ENCODE data around the gene USP11. TPM values are rescaled to one million over a fixed set of nuclear protein-coding genes. Genes with fewer than 3 reads are reported as not detected.

The USP11 gene
- total RNA-seq (2021) (122 and 134 TPM in 2 replicates), Bru-seq, nascent RNA (percentile 76 among the genes with signal in this experiment), BruChase-seq, experiment 1, labeled RNA remaining after a 2-hour chase (percentile 75 among the genes with signal in this experiment), BruChase-seq, experiment 2, labeled RNA remaining after a 6-hour chase (percentile 90 among the genes with signal in this experiment)
- long read RNA-seq, transcript USP11-204 (21 exons, 3,515 nt), result major isoform, 339 of 427 reads
- long read RNA-seq, partial matches to known transcripts, result 33 of 427 reads
- long read RNA-seq, other reads (novel, unspliced or antisense), result 55 of 427 reads

DNA sequence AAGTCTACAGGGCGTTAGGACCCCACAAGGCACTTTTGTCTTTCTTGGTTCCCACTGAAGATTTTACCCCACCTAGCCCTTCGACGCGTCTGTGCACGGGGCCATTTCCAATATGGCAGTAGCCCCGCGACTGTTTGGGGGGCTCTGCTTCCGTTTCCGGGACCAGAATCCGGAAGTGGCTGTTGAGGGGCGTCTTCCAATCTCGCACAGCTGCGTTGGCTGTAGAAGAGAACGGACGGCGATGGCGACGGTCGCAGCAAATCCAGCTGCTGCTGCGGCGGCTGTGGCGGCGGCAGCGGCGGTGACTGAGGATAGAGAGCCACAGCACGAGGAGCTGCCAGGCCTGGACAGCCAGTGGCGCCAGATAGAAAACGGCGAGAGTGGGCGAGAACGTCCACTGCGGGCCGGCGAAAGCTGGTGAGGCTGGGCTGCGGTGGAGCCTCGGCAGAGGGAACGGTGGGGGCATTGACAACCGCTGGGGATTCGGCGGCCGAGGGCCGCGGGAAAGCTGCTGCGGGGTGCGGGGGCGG, at the start of gene USP11:
Gene USP11 (plus strand): TSS at position 207 of the 530 bp plus-strand sequence. CDS start 35 bp downstream, at position 242.
- peak; percentile 75 for DNase-seq (ENCODE audit: low spot score)
- Histone ChIP-seq H3K9me3 (ENCODE audit: low read depth, low read length, poor library complexity, severe bottlenecking) (no peaks in the 10 kb centered on the region), H3K27me3 (replicated peaks; ENCODE audit: insufficient read depth, low read depth, low read length, poor library complexity) (no peaks in the 10 kb centered on the region), H3K27ac (ENCODE audit: low read depth, low read length, poor library complexity, severe bottlenecking) (peak within 1 kb of the TSS; percentile 98), H3K4me1 (ENCODE audit: insufficient read depth, low read length, poor library complexity, severe bottlenecking) (no peaks in the 10 kb centered on the region), H3K36me3 (ENCODE audit: insufficient read depth, low read length, poor library complexity, severe bottlenecking) (peaks cover 15% of the 10 kb centered on the region), H3K4me3 (ENCODE audit: low read depth, low read length, poor library complexity, severe bottlenecking) (peak within 1 kb of the TSS; percentile 73)
- CTCF ChIA-PET, result no interaction called here
- POLR2A ChIA-PET (ENCODE audit: low non-redundant PET), result interaction anchor here (1.7 kb wide), 1 partner anchor 15 kb away, joined by 4 read pairs; no protein-coding TSS in a partner anchor
- intact Hi-C loops (cut with micrococcal nuclease; ENCODE audit: unreplicated experiment), result loop anchor here (1.0 kb wide), 2 partner anchors 15 to 43 kb away; partner anchors contain the start of gene CDK16
- no TSS peak for BruUV-seq (replicated peaks)
- no peak for TF ChIP-seq EZH2 (IDR thresholded peaks at IDR 0.05; ENCODE audit: borderline replicate concordance, low read depth, low read length, poor library complexity, severe bottlenecking)
- TF ChIP-seq, protein P1, sequence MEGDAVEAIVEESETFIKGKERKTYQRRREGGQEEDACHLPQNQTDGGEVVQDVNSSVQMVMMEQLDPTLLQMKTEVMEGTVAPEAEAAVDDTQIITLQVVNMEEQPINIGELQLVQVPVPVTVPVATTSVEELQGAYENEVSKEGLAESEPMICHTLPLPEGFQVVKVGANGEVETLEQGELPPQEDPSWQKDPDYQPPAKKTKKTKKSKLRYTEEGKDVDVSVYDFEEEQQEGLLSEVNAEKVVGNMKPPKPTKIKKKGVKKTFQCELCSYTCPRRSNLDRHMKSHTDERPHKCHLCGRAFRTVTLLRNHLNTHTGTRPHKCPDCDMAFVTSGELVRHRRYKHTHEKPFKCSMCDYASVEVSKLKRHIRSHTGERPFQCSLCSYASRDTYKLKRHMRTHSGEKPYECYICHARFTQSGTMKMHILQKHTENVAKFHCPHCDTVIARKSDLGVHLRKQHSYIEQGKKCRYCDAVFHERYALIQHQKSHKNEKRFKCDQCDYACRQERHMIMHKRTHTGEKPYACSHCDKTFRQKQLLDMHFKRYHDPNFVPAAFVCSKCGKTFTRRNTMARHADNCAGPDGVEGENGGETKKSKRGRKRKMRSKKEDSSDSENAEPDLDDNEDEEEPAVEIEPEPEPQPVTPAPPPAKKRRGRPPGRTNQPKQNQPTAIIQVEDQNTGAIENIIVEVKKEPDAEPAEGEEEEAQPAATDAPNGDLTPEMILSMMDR (conservative IDR thresholded peaks at IDR 0.05; ENCODE audit: low read depth, low read length), result no peak

DNA sequence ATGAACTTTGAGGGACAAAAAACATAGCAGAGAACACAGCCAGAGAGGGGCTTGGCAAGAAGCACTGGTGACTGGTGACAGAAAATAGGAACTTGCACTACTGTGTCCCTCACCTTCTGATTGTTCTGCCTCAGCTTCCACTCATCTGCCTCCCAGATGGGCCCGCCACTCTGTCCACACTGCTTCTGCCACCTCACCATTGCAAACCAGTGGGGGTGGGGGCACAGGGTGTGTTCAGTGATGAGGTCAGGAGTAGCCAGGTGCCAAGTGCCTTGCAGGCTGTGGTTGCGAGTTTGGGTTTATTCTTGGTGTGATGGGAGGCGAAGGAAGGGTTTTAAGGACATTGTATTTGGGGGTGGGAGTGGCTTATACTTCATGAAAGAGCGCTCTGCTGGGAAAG, 48.3 kb upstream of the USP11 start:
- H3K4me3 ChIP-seq (ENCODE audit: low read depth, low read length, poor library complexity, severe bottlenecking), result no peak overlapping the region
- POLR2A ChIA-PET (ENCODE audit: low non-redundant PET), result no interaction called here
- DNase-seq (ENCODE audit: low spot score), result no peak
- CTCF ChIA-PET, result no interaction called here
- peaks cover 31% of the 10 kb centered on the region for H3K36me3 ChIP-seq (ENCODE audit: insufficient read depth, low read length, poor library complexity, severe bottlenecking)
- intact Hi-C loops (cut with micrococcal nuclease; ENCODE audit: unreplicated experiment), result no loop called here
- no peaks in the 10 kb centered on the region for H3K4me1 ChIP-seq (ENCODE audit: insufficient read depth, low read length, poor library complexity, severe bottlenecking)
- no peaks in the 10 kb centered on the region for H3K27me3 ChIP-seq (replicated peaks; ENCODE audit: insufficient read depth, low read depth, low read length, poor library complexity)
- H3K27ac ChIP-seq (ENCODE audit: low read depth, low read length, poor library complexity, severe bottlenecking), result no peak overlapping the region
- TF ChIP-seq, protein P1 (conservative IDR thresholded peaks at IDR 0.05; ENCODE audit: low read depth, low read length), result no peak
- no peak for TF ChIP-seq EZH2 (IDR thresholded peaks at IDR 0.05; ENCODE audit: borderline replicate concordance, low read depth, low read length, poor library complexity, severe bottlenecking)
- no peaks in the 10 kb centered on the region for H3K9me3 ChIP-seq (ENCODE audit: low read depth, low read length, poor library complexity, severe bottlenecking)
- BruUV-seq (replicated peaks), result no TSS peak

DNA sequence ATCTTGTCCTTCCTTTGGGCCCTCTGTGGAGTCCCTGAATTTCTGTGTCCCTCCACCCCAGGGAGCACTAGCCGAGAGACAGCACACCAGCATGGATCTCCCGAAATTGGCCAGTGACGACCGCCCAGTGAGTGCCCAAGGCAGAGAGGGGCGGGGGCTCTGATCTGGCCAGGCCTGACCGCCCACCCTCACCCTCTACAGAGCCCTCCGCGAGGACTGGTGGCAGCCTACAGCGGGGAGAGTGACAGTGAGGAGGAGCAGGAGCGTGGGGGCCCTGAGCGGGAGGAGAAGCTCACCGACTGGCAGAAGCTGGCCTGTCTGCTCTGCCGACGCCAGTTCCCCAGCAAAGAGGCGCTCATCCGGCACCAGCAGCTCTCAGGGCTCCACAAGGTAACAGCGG, 47.6 kb upstream of the USP11 start:
- TF ChIP-seq, protein P1 (conservative IDR thresholded peaks at IDR 0.05; ENCODE audit: low read depth, low read length), result no peak
- TF ChIP-seq EZH2 (IDR thresholded peaks at IDR 0.05; ENCODE audit: borderline replicate concordance, low read depth, low read length, poor library complexity, severe bottlenecking), result no peak
- POLR2A ChIA-PET (ENCODE audit: low non-redundant PET), result no interaction called here
- no peak for DNase-seq (ENCODE audit: low spot score)
- no peaks in the 10 kb centered on the region for H3K27me3 ChIP-seq (replicated peaks; ENCODE audit: insufficient read depth, low read depth, low read length, poor library complexity)
- intact Hi-C loops (cut with micrococcal nuclease; ENCODE audit: unreplicated experiment), result no loop called here
- CTCF ChIA-PET, result no interaction called here
- peaks cover 31% of the 10 kb centered on the region for H3K36me3 ChIP-seq (ENCODE audit: insufficient read depth, low read length, poor library complexity, severe bottlenecking)
- no peak overlapping the region for H3K27ac ChIP-seq (ENCODE audit: low read depth, low read length, poor library complexity, severe bottlenecking)
- no peaks in the 10 kb centered on the region for H3K9me3 ChIP-seq (ENCODE audit: low read depth, low read length, poor library complexity, severe bottlenecking)
- no peak overlapping the region for H3K4me3 ChIP-seq (ENCODE audit: low read depth, low read length, poor library complexity, severe bottlenecking)
- H3K4me1 ChIP-seq (ENCODE audit: insufficient read depth, low read length, poor library complexity, severe bottlenecking), result no peaks in the 10 kb centered on the region
- no TSS peak for BruUV-seq (replicated peaks)

Measured in A673 (cell line).